HFFc6 (cell line): ENCODE data around the gene MLXIPL. TPM values are rescaled to one million over a fixed set of nuclear protein-coding genes. Genes with fewer than 3 reads are reported as not detected.

Source experiments
- DNase-seq: peaks from one replicate; pipeline ENCODE4 v3.0.0-alpha.2; 2018
- H3K27ac Mint-ChIP-seq: 2 replicates; pipeline ENCODE4 v1.8.0; 2020; ENCODE audit warnings: mild to moderate bottlenecking, mixed read lengths
- H3K27me3 Mint-ChIP-seq: 2 replicates; pipeline ENCODE4 v1.8.0; 2021; ENCODE audit warnings: mild to moderate bottlenecking, moderate library complexity, mixed read lengths; ENCODE audit not compliant: insufficient read depth
- H3K36me3 Mint-ChIP-seq: 2 replicates; pipeline ENCODE4 v1.8.0; 2021; ENCODE audit warnings: low read depth, mixed read lengths
- H3K4me1 Mint-ChIP-seq: 2 replicates; pipeline ENCODE4 v1.8.0; 2020; ENCODE audit warnings: low read depth, mixed read lengths
- H3K4me3 Mint-ChIP-seq: 2 replicates; pipeline ENCODE4 v1.8.0; 2020; ENCODE audit warnings: mild to moderate bottlenecking, moderate library complexity, mixed read lengths
- H3K9me3 Mint-ChIP-seq: 2 replicates; pipeline ENCODE4 v1.8.0; 2020; ENCODE audit warnings: mild to moderate bottlenecking, mixed read lengths
- total RNA-seq, 6 experiments: library from RNA; stranded (reverse); fragmentation: NEBNext Ultra II Directional; extraction: Animal tissue kit (Norgen Biotek cat#: 25700); gene quantifications; 2 replicates in 1 of 6; 3 replicates in 5 of 6; pipeline ENCODE4 v1.2.3, GENCODE V29; 2021
- TF ChIP-seq, protein P1 (sequence below): fragments of 200-600 bp; sonication (generic); IDR thresholded peaks from 2 replicates; pipeline ENCODE4 v1.5.0; 2021; ENCODE audit warnings: antibody characterized with exemption, mild to moderate bottlenecking

The MLXIPL gene
- total RNA-seq, 6 experiments from 2014 or later = not detected

DNA sequence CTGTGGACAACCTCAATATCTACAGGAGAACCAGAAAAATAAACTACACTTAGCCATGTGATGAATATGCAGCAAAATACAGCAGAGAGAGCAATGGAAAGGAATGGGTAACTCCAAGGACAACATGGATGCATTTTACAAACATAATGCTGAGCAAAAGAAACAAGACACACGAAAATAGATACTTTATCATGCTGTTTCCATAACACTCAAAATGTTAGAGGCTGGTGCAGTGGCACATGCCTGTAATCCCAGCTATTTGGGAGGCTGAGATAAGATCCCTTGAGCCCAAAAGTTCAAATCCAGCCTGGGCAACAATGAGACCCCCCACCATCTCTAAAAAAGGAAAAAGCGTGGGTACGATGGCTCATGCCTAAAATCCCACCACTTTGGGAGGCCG is 75.1 kb downstream of the MLXIPL start:
- no peak overlapping the region for H3K4me3 Mint-ChIP-seq
- no peak overlapping the region for H3K27ac Mint-ChIP-seq

DNA sequence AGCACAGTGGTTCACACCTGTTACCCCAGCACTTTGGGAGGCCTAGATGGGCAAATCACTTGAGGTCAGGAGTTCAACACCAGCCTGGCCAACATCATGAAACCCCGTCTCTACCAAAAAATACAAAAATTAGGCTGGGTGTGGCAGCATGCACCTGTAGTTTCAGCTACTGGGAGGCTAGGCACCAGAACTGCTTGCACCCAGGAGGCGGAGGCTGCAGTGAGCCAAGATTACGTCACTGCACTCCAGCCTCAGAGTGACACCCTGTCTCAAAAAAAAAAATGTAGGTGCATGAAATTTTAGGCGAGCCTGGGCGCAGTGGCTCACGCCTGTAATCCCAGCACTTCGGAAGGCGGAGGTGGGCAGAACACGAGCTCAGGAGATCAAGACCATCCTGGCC is 76.5 kb downstream of the MLXIPL start:
- H3K27me3 Mint-ChIP-seq = no peaks in the 10 kb centered on the region; the same call in 1 of the 2 replicates
- H3K4me3 Mint-ChIP-seq = no peak overlapping the region
- TF ChIP-seq, protein P1, sequence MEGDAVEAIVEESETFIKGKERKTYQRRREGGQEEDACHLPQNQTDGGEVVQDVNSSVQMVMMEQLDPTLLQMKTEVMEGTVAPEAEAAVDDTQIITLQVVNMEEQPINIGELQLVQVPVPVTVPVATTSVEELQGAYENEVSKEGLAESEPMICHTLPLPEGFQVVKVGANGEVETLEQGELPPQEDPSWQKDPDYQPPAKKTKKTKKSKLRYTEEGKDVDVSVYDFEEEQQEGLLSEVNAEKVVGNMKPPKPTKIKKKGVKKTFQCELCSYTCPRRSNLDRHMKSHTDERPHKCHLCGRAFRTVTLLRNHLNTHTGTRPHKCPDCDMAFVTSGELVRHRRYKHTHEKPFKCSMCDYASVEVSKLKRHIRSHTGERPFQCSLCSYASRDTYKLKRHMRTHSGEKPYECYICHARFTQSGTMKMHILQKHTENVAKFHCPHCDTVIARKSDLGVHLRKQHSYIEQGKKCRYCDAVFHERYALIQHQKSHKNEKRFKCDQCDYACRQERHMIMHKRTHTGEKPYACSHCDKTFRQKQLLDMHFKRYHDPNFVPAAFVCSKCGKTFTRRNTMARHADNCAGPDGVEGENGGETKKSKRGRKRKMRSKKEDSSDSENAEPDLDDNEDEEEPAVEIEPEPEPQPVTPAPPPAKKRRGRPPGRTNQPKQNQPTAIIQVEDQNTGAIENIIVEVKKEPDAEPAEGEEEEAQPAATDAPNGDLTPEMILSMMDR = no peak
- peaks cover 19% of the 10 kb centered on the region for H3K36me3 Mint-ChIP-seq
- H3K4me1 Mint-ChIP-seq = peaks cover 11% of the 10 kb centered on the region
- no peak overlapping the region for H3K27ac Mint-ChIP-seq
- no peaks in the 10 kb centered on the region for H3K9me3 Mint-ChIP-seq
- no peak for DNase-seq

More for the DNA sequence above, 75.1 kb downstream of the MLXIPL start:
- Mint-ChIP-seq H3K27me3 (no peaks in the 10 kb centered on the region), H3K36me3 (peaks cover 19% of the 10 kb centered on the region), H3K4me1 (peaks cover 11% of the 10 kb centered on the region), H3K9me3 (no peaks in the 10 kb centered on the region)
- TF ChIP-seq, protein P1 = no peak
- no peak for DNase-seq

DNA sequence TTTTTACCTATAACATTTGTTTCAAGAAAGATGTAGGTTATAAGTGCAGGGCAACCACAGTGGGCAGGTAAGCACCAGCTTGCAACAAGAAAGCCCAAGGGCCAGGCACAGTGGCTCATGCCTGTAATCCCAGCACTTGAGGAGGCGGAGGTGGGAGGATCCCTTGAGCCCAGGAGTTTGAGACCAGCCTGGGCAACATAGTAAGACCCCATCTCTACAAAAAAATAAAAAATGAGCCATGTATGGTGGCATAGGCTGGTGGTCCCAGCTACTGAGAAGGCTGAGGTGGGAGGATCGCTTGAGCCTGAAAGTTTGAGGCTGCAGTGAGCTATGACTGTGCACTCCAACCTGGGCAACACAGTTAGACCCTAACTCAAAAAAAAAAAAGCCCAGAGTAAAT is 79.6 kb downstream of the MLXIPL start:
- Mint-ChIP-seq H3K27ac (no peak overlapping the region), H3K4me3 (no peak overlapping the region), H3K9me3 (no peaks in the 10 kb centered on the region), H3K36me3 (peaks cover 24% of the 10 kb centered on the region), H3K4me1 (peaks cover 11% of the 10 kb centered on the region), H3K27me3 (no peaks in the 10 kb centered on the region; the same call in 1 of the 2 replicates)
- no peak for DNase-seq
- TF ChIP-seq, protein P1 = no peak

Other genes starting within 250 kb of the MLXIPL start
- under 1 TPM; 0.18 to 0.83 (median 0.27) TPM for gene FZD9, start 190.7 kb downstream of the MLXIPL start, total RNA-seq
- gene BAZ1B, start 102.2 kb downstream of the MLXIPL start, total RNA-seq = 10 to 100 TPM; 54.0 to 66.5 (median 63.8) TPM
- gene BCL7B, start 66.8 kb downstream of the MLXIPL start, total RNA-seq = 10 to 100 TPM; 46.7 to 58.1 (median 50.0) TPM
- gene TBL2, start 45.9 kb downstream of the MLXIPL start, total RNA-seq = 10 to 100 TPM; 34.3 to 48.1 (median 38.8) TPM
- gene VPS37D, start 43.3 kb upstream of the MLXIPL start, total RNA-seq = 1 to 10 TPM; 2.4 to 3.1 (median 2.7) TPM
- gene DNAJC30, start 58.9 kb upstream of the MLXIPL start, total RNA-seq = 10 to 100 TPM; 17.8 to 20.6 (median 18.6) TPM
- gene BUD23, start 59.1 kb upstream of the MLXIPL start, total RNA-seq = 10 to 100 TPM; 70.1 to 91.4 (median 83.4) TPM
- 10 to 100 TPM in 5 of 6 experiments, 1 to 10 TPM in 1; 9.6 to 14.7 (median 12.2) TPM for gene STX1A, start 95.1 kb upstream of the MLXIPL start, total RNA-seq
- gene ABHD11, start 114.3 kb upstream of the MLXIPL start, total RNA-seq = 10 to 100 TPM; 10.3 to 18.6 (median 16.8) TPM
- gene CLDN3, start 145.7 kb upstream of the MLXIPL start, total RNA-seq = not detected
- under 1 TPM; 0.05 to 0.47 (median 0.32) TPM for gene CLDN4, start 206.5 kb upstream of the MLXIPL start, total RNA-seq
- gene METTL27, start 218.0 kb upstream of the MLXIPL start, total RNA-seq = 1 to 10 TPM; 3.9 to 7.2 (median 6.0) TPM
- gene TMEM270, start 236.6 kb upstream of the MLXIPL start, total RNA-seq = not detected